Naive B cell (primary cell): ENCODE measurements around the gene FGD5. TPM values are rescaled to one million over a fixed set of nuclear protein-coding genes. Genes with fewer than 3 reads are reported as not detected.
"Not testable (repeated sequence)": the region's sequence is repeated elsewhere in the genome, so short reads cannot be mapped to it uniquely, and the experiment has no call there.

Source experiments
- ATAC-seq, 2 donors: fragments of 150-1000 bp; cut with Tn5 transposase; 2 replicates each; pipeline ENCODE4 v1.10.0; 2021; ENCODE audit warnings: low read depth in 2 of 2, mild to moderate bottlenecking in 2 of 2, moderate library complexity in 2 of 2
- DNase-seq: peaks from one replicate; pipeline ENCODE4 v3.0.0; 2022
- H3K27ac Mint-ChIP-seq, 6 donors: one replicate each; pipeline ENCODE4 v1.8.0; 2020 to 2022; ENCODE audit warnings: mild to moderate bottlenecking in 6 of 6, mixed read lengths in 6 of 6, moderate library complexity in 5 of 6, inconsistent platforms in 2 of 6
- H3K27me3 Mint-ChIP-seq, 3 donors: one replicate each; pipeline ENCODE4 v1.8.0; 2021 to 2022; ENCODE audit warnings: mixed read lengths in 3 of 3, mild to moderate bottlenecking in 1 of 3
- H3K36me3 Mint-ChIP-seq, 2 donors: one replicate each; pipeline ENCODE4 v1.8.0; 2020 to 2022; ENCODE audit warnings: mixed read lengths in 2 of 2, inconsistent platforms in 1 of 2, mild to moderate bottlenecking in 1 of 2
- H3K4me1 Mint-ChIP-seq, 3 donors: one replicate each; pipeline ENCODE4 v1.8.0; 2020 to 2022; ENCODE audit warnings: mixed read lengths in 3 of 3, inconsistent platforms in 1 of 3, mild to moderate bottlenecking in 1 of 3, moderate library complexity in 1 of 3
- H3K4me3 Mint-ChIP-seq, 8 donors: one replicate each; pipeline ENCODE4 v1.8.0; 2020 to 2022; ENCODE audit warnings: mild to moderate bottlenecking in 8 of 8, mixed read lengths in 8 of 8, moderate library complexity in 8 of 8, inconsistent platforms in 2 of 8
- H3K9me3 Mint-ChIP-seq, 7 donors: one replicate each; pipeline ENCODE4 v1.8.0; 2020 to 2022; ENCODE audit warnings: mixed read lengths in 7 of 7, mild to moderate bottlenecking in 5 of 7, inconsistent platforms in 2 of 7, moderate library complexity in 1 of 7
- polyA plus RNA-seq, 6 donors: library from polyadenylated mRNA; unstranded; fragments of 300-500 nt; fragmentation: Illumina TruSeq; gene quantifications; one replicate each; pipeline ENCODE4 v1.2.3, GENCODE V29; 2021; ENCODE audit warnings: low read depth in 6 of 6

FGD5 gene
- polyA plus RNA-seq, 6 donors from 2014 or later: 0.07 TPM; not detected in 5

GRCh38 chr3:14805961-14806537, 12.7 kb upstream of the FGD5 start:
- H3K36me3 Mint-ChIP-seq: no peaks in the 10 kb centered on the region
- ATAC-seq: no peak
- peaks cover under 1 to 3% (median 2%) of the 10 kb centered on the region in 3 donors for H3K4me1 Mint-ChIP-seq
- peaks cover 37 to 59% (median 54%) of the 10 kb centered on the region in 3 donors for H3K27me3 Mint-ChIP-seq
- H3K4me3 Mint-ChIP-seq: no peak overlapping the region
- no peak for DNase-seq
- H3K27ac Mint-ChIP-seq: no peak overlapping the region
- H3K9me3 Mint-ChIP-seq: no peaks in the 10 kb centered on the region

GRCh38 chr3:14806641-14807263, 12.0 kb upstream of the FGD5 start:
- peaks cover 0 to 2% (median 0%) of the 10 kb centered on the region in 7 donors for H3K9me3 Mint-ChIP-seq
- H3K4me3 Mint-ChIP-seq: no peak overlapping the region
- H3K27ac Mint-ChIP-seq: peak overlapping the region in 1 of 6 donors; percentile 19
- ATAC-seq (no peak), DNase-seq (no peak)
- H3K27me3 Mint-ChIP-seq: peaks cover 42 to 66% (median 61%) of the 10 kb centered on the region in 3 donors
- H3K4me1 Mint-ChIP-seq: peaks cover 5 to 10% (median 6%) of the 10 kb centered on the region in 3 donors
- H3K36me3 Mint-ChIP-seq: no peaks in the 10 kb centered on the region

GRCh38 chr3:14808025-14808424, 10.7 kb upstream of the FGD5 start:
- H3K4me1 Mint-ChIP-seq: peaks cover 5 to 10% (median 6%) of the 10 kb centered on the region in 3 donors
- peaks cover 0 to 2% (median 0%) of the 10 kb centered on the region in 7 donors for H3K9me3 Mint-ChIP-seq
- no peak overlapping the region for H3K4me3 Mint-ChIP-seq
- no peaks in the 10 kb centered on the region for H3K36me3 Mint-ChIP-seq
- peaks cover 55 to 76% (median 70%) of the 10 kb centered on the region in 3 donors for H3K27me3 Mint-ChIP-seq
- no peak overlapping the region for H3K27ac Mint-ChIP-seq
- ATAC-seq (no peak), DNase-seq (no peak)

- ATAC-seq: no peak
- no peak for DNase-seq
- H3K27me3 Mint-ChIP-seq: peaks cover 61 to 76% (median 70%) of the 10 kb centered on the region in 3 donors
- H3K27ac Mint-ChIP-seq: no peak overlapping the region
- no peaks in the 10 kb centered on the region for H3K36me3 Mint-ChIP-seq
- peaks cover 5 to 10% (median 6%) of the 10 kb centered on the region in 3 donors for H3K4me1 Mint-ChIP-seq
- no peak overlapping the region for H3K4me3 Mint-ChIP-seq
- H3K9me3 Mint-ChIP-seq: peaks cover 0 to 2% (median 0%) of the 10 kb centered on the region in 7 donors
These were observed 10.1 kb upstream of the FGD5 start for GRCh38 chr3:14808502-14809266.

GRCh38 chr3:14809611-14810010, 9.2 kb upstream of the FGD5 start:
- not testable (repeated sequence) for H3K9me3 Mint-ChIP-seq, H3K4me3 Mint-ChIP-seq, ATAC-seq, H3K4me1 Mint-ChIP-seq, H3K27ac Mint-ChIP-seq, H3K36me3 Mint-ChIP-seq, DNase-seq
- peaks cover 61 to 76% (median 70%) of the 10 kb centered on the region in 3 donors for H3K27me3 Mint-ChIP-seq

GRCh38 chr3:14810070-14810791, 8.5 kb upstream of the FGD5 start:
- DNase-seq (no peak), ATAC-seq (no peak)
- no peaks in the 10 kb centered on the region for H3K36me3 Mint-ChIP-seq
- H3K27ac Mint-ChIP-seq: no peak overlapping the region
- H3K9me3 Mint-ChIP-seq: peaks cover 0 to 2% (median 0%) of the 10 kb centered on the region in 7 donors
- peak overlapping the region in 1 of 8 donors; percentile 8 for H3K4me3 Mint-ChIP-seq
- H3K27me3 Mint-ChIP-seq: peaks cover 61 to 76% (median 70%) of the 10 kb centered on the region in 3 donors
- peaks cover 5 to 10% (median 6%) of the 10 kb centered on the region in 3 donors for H3K4me1 Mint-ChIP-seq

- Mint-ChIP-seq H3K27me3 (peaks cover 64 to 75% (median 75%) of the 10 kb centered on the region in 3 donors), H3K4me1 (peaks cover 5 to 10% (median 6%) of the 10 kb centered on the region in 3 donors), H3K4me3 (peak overlapping the region in 5 of 8 donors; percentile 41 to 65 (median 47))
These were observed 7.7 kb upstream of the FGD5 start for GRCh38 chr3:14810801-14811661.

GRCh38 chr3:14811684-14812083, 7.1 kb upstream of the FGD5 start:
- peak overlapping the region in 2 of 8 donors; percentile 30 to 49 for H3K4me3 Mint-ChIP-seq
- DNase-seq (no peak), ATAC-seq (no peak)
- peaks cover 0 to 2% (median 0%) of the 10 kb centered on the region in 7 donors for H3K9me3 Mint-ChIP-seq
- peaks cover 65 to 79% (median 69%) of the 10 kb centered on the region in 3 donors for H3K27me3 Mint-ChIP-seq
- peaks cover 5 to 10% (median 6%) of the 10 kb centered on the region in 3 donors for H3K4me1 Mint-ChIP-seq
- H3K36me3 Mint-ChIP-seq: no peaks in the 10 kb centered on the region
- H3K27ac Mint-ChIP-seq: no peak overlapping the region

More at GRCh38 chr3:14810801-14811661, 7.7 kb upstream of the FGD5 start:
- no peak overlapping the region for H3K27ac Mint-ChIP-seq
- no peak for ATAC-seq
- no peak for DNase-seq
- H3K36me3 Mint-ChIP-seq: no peaks in the 10 kb centered on the region
- peaks cover 0 to 2% (median 0%) of the 10 kb centered on the region in 7 donors for H3K9me3 Mint-ChIP-seq

GRCh38 chr3:14812196-14812790, 6.5 kb upstream of the FGD5 start:
- no peak for ATAC-seq
- Mint-ChIP-seq H3K36me3 (no peaks in the 10 kb centered on the region), H3K9me3 (peaks cover 0 to 2% (median 0%) of the 10 kb centered on the region in 7 donors), H3K4me3 (peak overlapping the region in 1 of 8 donors; percentile 30), H3K27me3 (peaks cover 61 to 73% (median 63%) of the 10 kb centered on the region in 3 donors), H3K4me1 (peaks cover 5 to 10% (median 6%) of the 10 kb centered on the region in 3 donors), H3K27ac (no peak overlapping the region)
- DNase-seq: no peak

GRCh38 chr3:14814411-14814871, 4.3 kb upstream of the FGD5 start:
- H3K4me1 Mint-ChIP-seq: peaks cover 5 to 10% (median 6%) of the 10 kb centered on the region in 3 donors
- ATAC-seq: no peak
- H3K4me3 Mint-ChIP-seq: no peak overlapping the region
- no peak for DNase-seq
- H3K36me3 Mint-ChIP-seq: no peaks in the 10 kb centered on the region
- peaks cover 0 to 2% (median 0%) of the 10 kb centered on the region in 7 donors for H3K9me3 Mint-ChIP-seq
- H3K27ac Mint-ChIP-seq: no peak overlapping the region
- peaks cover 57 to 69% (median 61%) of the 10 kb centered on the region in 3 donors for H3K27me3 Mint-ChIP-seq

GRCh38 chr3:14816359-14816758, 2.4 kb upstream of the FGD5 start:
- Mint-ChIP-seq H3K9me3 (no peaks in the 10 kb centered on the region), H3K27me3 (peaks cover 48 to 62% (median 53%) of the 10 kb centered on the region in 3 donors), H3K36me3 (no peaks in the 10 kb centered on the region), H3K27ac (no peak overlapping the region), H3K4me3 (no peak overlapping the region), H3K4me1 (peaks cover under 1 to 4% (median 1%) of the 10 kb centered on the region in 3 donors)
- DNase-seq: no peak
- no peak for ATAC-seq

- Mint-ChIP-seq H3K27me3 (peaks cover 15 to 29% (median 22%) of the 10 kb centered on the region in 3 donors), H3K27ac (no peak overlapping the region), H3K4me1 (no peaks in the 10 kb centered on the region), H3K4me3 (no peak overlapping the region), H3K36me3 (no peaks in the 10 kb centered on the region), H3K9me3 (no peaks in the 10 kb centered on the region)
- ATAC-seq (no peak), DNase-seq (no peak)
These were observed 909 bp downstream of the FGD5 start for GRCh38 chr3:14819671-14820070.
